ENCODE data around the gene SLC25A26. TPM values are rescaled to one million over a fixed set of nuclear protein-coding genes. Genes with fewer than 3 reads are reported as not detected.

Gene SLC25A26
- total and polyA plus RNA-seq, 2 donors = 16.2 to 20.9 TPM

DNA sequence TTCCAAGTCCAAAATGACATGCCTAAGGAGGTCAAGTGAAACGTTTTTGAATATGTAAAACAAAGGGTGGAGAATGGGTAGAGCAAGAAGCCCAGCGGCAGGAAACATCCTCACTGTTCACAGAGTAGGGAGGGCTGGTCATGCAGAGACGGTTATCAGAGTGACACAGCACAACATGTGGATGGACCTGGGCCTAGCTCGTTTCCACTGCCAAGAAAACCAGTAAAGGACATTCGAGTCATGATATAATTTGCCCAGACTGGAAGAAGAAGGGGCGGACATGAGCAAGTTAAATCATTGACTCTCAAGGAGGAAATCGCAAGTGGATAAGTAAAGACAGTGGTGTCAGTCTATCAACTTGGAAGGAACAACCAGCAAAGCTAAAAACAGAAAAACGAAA lies 190.7 kb downstream of the SLC25A26 start:
- H3K4me3 ChIP-seq (ENCODE audit: low read length in 2 of 2) = no peak overlapping the region
- H3K4me1 ChIP-seq (ENCODE audit: control insufficient read depth in 2 of 2, insufficient read depth in 2 of 2, low read length in 2 of 2) = peaks cover 0 to 21% of the 10 kb centered on the region in 2 donors
- no peak for DNase-seq (ENCODE audit: low read depth in 6 of 9, low spot score in 9 of 9)
- H3K36me3 ChIP-seq (ENCODE audit: control insufficient read depth in 2 of 2, insufficient read depth in 2 of 2, low read length in 1 of 2) = peaks cover 0 to 9% of the 10 kb centered on the region in 2 donors
- 87% methylated on average over 8 of the region's 8 CpGs for WGBS
- no peak overlapping the region for H3K27ac ChIP-seq (ENCODE audit: low read depth in 1 of 2, low read length in 1 of 2)
- no peaks in the 10 kb centered on the region for H3K9me3 ChIP-seq (ENCODE audit: control insufficient read depth in 2 of 2, insufficient read depth in 1 of 2, low read length in 1 of 2)
- H3K27me3 ChIP-seq (ENCODE audit: control insufficient read depth in 2 of 2, insufficient read depth in 1 of 2, low read length in 1 of 2) = no peaks in the 10 kb centered on the region

DNA sequence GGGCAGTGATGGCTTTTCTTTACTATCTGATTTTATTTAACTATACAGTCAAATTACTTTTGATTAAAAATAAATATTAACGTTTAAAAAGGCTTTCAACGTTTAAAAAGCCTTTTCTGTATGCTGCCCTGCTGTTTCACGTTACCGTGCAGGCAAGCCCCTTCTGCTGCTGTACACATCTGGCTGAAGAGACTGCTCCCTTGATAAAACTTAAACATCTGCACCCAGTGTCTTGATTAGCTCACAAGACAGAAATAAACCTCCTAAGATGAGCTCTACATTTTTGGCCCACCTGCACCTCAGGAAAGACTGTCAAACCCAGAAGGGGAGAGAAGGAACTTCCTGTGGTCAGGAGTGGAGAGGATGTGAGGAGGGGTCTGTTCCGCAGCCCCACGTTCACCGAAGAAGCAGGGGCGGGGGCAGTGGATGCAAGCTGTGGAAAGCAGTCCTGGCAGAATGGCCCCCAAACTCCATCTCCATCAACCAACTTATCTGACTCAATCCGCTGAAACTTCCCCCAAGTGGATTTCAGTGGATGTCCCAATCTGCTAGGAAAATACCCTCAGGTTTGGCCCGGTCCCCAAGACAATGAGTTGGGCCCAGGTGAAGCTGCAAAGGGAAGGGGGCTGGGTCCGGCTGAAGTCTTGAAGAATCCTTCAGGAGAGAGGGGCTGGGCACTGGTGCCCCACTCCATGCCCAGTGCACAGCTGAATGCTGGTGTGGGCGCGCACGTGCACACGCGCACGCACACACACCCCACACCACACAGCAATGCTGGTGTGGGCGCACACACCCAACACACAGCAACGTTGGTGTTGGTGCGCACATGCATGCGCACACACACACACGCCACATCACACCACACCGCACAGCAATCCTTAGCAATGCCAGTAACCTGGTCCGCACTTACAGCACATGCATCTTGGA lies 191.4 kb downstream of the SLC25A26 start:
- Histone ChIP-seq H3K4me3 (ENCODE audit: low read length in 2 of 2) (no peak overlapping the region), H3K27ac (ENCODE audit: low read depth in 1 of 2, low read length in 1 of 2) (no peak overlapping the region), H3K9me3 (ENCODE audit: control insufficient read depth in 2 of 2, insufficient read depth in 1 of 2, low read length in 1 of 2) (no peaks in the 10 kb centered on the region), H3K4me1 (ENCODE audit: control insufficient read depth in 2 of 2, insufficient read depth in 2 of 2, low read length in 2 of 2) (peaks cover 0 to 21% of the 10 kb centered on the region in 2 donors), H3K36me3 (ENCODE audit: control insufficient read depth in 2 of 2, insufficient read depth in 2 of 2, low read length in 1 of 2) (peaks cover 0 to 8% of the 10 kb centered on the region in 2 donors), H3K27me3 (ENCODE audit: control insufficient read depth in 2 of 2, insufficient read depth in 1 of 2, low read length in 1 of 2) (no peaks in the 10 kb centered on the region)
- WGBS = 84% methylated on average over 24 of the region's 24 CpGs
- no peak for DNase-seq (ENCODE audit: low read depth in 6 of 9, low spot score in 9 of 9)

DNA sequence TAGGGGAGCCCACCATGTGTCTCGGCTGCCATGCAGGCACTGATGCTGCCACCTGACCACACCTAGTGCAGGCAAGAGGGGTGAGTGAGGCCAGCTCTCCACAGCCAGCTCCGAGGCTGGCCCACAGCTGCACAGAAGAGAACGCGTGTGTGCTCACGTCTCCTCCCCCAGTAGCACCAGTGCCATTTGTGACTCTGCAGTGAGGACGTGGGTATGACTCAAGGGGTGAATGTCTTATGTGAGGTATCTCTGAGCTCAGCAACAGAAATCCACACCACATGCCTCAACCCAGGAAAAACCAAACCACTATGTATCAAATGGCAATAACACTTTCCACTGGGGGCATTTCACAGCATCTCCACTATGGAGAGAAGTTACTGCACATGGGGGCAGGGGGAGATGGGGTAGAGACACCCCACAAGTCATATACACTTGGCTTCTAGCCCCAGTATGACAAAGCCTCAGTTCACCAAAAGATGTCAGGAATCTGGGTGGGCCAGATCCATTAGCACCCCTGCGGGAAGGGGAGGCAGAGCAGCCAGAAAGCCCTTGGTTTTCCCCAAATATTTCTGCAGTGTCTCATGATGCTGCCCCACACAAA lies 192.4 kb downstream of the SLC25A26 start:
- H3K27ac ChIP-seq (ENCODE audit: low read depth in 1 of 2, low read length in 1 of 2) = no peak overlapping the region
- peaks cover 0 to 8% of the 10 kb centered on the region in 2 donors for H3K36me3 ChIP-seq (ENCODE audit: control insufficient read depth in 2 of 2, insufficient read depth in 2 of 2, low read length in 1 of 2)
- H3K27me3 ChIP-seq (ENCODE audit: control insufficient read depth in 2 of 2, insufficient read depth in 1 of 2, low read length in 1 of 2) = no peaks in the 10 kb centered on the region
- H3K9me3 ChIP-seq (ENCODE audit: control insufficient read depth in 2 of 2, insufficient read depth in 1 of 2, low read length in 1 of 2) = no peaks in the 10 kb centered on the region
- H3K4me3 ChIP-seq (ENCODE audit: low read length in 2 of 2) = no peak overlapping the region
- DNase-seq (ENCODE audit: low read depth in 6 of 9, low spot score in 9 of 9) = no peak
- WGBS = 95% methylated on average over 7 of the region's 7 CpGs
- H3K4me1 ChIP-seq (ENCODE audit: control insufficient read depth in 2 of 2, insufficient read depth in 2 of 2, low read length in 2 of 2) = peaks cover 0 to 15% of the 10 kb centered on the region in 2 donors

DNA sequence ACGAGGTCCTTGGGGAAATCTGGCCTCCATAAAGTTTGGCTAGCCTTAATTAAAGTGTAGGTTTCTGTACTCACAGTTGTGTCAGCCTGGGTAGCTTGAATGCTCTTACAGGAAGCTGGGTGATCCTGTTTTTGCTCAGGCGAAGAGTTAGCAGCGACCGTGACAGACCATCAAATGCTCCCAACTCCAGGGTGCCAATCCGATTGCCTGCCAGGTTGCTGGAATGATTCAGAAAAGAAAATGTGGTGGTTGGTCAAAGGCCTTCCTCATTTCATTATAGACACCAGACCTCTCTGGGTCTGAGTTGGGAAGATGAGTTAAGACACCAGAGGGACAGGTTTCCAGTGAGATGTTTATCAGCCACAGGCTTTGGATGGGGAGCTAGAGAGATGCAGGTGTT lies 194.0 kb downstream of the SLC25A26 start:
- no peak overlapping the region for H3K27ac ChIP-seq (ENCODE audit: low read depth in 1 of 2, low read length in 1 of 2)
- H3K36me3 ChIP-seq (ENCODE audit: control insufficient read depth in 2 of 2, insufficient read depth in 2 of 2, low read length in 1 of 2) = peaks cover 0 to 8% of the 10 kb centered on the region in 2 donors
- peaks cover 0 to 13% of the 10 kb centered on the region in 2 donors for H3K4me1 ChIP-seq (ENCODE audit: control insufficient read depth in 2 of 2, insufficient read depth in 2 of 2, low read length in 2 of 2)
- WGBS = 99% methylated on average over 5 of the region's 5 CpGs
- no peaks in the 10 kb centered on the region for H3K27me3 ChIP-seq (ENCODE audit: control insufficient read depth in 2 of 2, insufficient read depth in 1 of 2, low read length in 1 of 2)
- H3K9me3 ChIP-seq (ENCODE audit: control insufficient read depth in 2 of 2, insufficient read depth in 1 of 2, low read length in 1 of 2) = no peaks in the 10 kb centered on the region
- H3K4me3 ChIP-seq (ENCODE audit: low read length in 2 of 2) = no peak overlapping the region
- DNase-seq (ENCODE audit: low read depth in 6 of 9, low spot score in 9 of 9) = no peak

DNA sequence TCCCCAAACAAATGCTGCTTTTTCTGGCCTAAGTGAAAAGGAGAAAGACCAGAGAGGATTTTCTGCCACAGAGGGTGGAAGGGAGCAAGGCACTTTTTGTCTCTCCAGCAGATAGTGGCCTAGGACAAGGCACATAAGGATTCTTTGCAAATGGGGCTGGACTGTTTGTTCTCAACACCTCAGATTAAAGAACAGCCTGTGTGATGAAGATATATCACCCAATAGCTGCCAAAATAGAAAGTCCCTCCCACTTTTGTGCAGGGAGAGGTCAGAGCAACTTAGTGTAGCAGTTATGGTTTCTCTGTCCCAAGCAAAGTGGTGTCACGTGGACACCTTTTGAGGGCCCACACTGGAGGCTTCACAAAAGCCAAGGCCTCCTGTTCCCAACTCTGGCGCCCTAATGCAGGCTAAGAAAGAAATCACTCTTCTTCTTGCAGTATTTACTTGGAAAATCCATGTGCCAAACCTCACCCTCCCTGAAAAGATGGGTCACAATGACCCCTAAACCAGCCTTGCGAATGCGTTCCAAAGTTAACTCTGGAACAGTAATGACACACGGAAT lies 195.1 kb downstream of the SLC25A26 start:
- H3K9me3 ChIP-seq (ENCODE audit: control insufficient read depth in 2 of 2, insufficient read depth in 1 of 2, low read length in 1 of 2) = peaks cover 0 to 4% of the 10 kb centered on the region in 2 donors
- H3K27ac ChIP-seq (ENCODE audit: low read depth in 1 of 2, low read length in 1 of 2) = no peak overlapping the region
- peaks cover 0 to 10% of the 10 kb centered on the region in 2 donors for H3K4me1 ChIP-seq (ENCODE audit: control insufficient read depth in 2 of 2, insufficient read depth in 2 of 2, low read length in 2 of 2)
- H3K4me3 ChIP-seq (ENCODE audit: low read length in 2 of 2) = no peak overlapping the region
- no peaks in the 10 kb centered on the region for H3K27me3 ChIP-seq (ENCODE audit: control insufficient read depth in 2 of 2, insufficient read depth in 1 of 2, low read length in 1 of 2)
- 77% methylated on average over 5 of the region's 5 CpGs for WGBS
- peaks cover 0 to 8% of the 10 kb centered on the region in 2 donors for H3K36me3 ChIP-seq (ENCODE audit: control insufficient read depth in 2 of 2, insufficient read depth in 2 of 2, low read length in 1 of 2)
- DNase-seq (ENCODE audit: low read depth in 6 of 9, low spot score in 9 of 9) = no peak

DNA sequence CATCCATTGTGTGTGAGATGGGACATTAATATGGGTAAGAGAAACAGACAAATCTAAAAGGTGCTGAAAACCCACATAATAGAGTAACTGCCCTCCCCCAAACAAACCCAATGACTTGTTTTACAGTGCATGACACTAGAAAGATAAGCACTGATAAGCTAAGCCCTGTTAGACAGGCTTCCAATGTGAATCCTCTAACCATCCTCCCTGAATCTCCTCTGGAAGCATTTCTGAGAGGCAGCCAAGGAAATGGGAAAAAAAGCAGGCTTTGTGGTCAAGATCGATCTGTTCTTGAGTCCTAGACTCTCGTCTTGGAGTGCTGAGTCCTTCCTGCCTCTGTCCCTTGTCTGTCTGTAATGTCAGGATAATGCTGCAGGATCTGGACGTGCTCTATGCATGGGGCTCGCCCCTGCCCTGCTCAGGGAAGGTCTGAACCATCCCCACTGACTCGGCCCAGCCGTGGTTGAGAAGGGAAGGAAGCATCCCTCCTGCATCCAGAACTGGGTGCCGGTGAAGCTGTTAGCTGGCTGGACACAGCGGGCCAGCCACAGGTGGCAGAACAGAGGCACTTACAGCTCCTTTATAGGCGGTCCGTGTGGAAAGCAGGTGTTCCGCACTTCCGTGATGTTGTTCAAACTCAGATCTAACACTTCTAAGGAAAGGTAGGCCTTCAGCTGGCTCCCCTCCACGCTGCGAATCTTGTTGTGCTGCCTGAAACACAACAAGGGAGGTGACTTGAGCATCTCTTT lies 195.9 kb downstream of the SLC25A26 start:
- H3K36me3 ChIP-seq (ENCODE audit: control insufficient read depth in 2 of 2, insufficient read depth in 2 of 2, low read length in 1 of 2) = peaks cover 0 to 8% of the 10 kb centered on the region in 2 donors
- no peak overlapping the region for H3K4me3 ChIP-seq (ENCODE audit: low read length in 2 of 2)
- no peak overlapping the region for H3K27ac ChIP-seq (ENCODE audit: low read depth in 1 of 2, low read length in 1 of 2)
- WGBS = 91% methylated on average over 14 of the region's 14 CpGs
- peaks cover 0 to 4% of the 10 kb centered on the region in 2 donors for H3K4me1 ChIP-seq (ENCODE audit: control insufficient read depth in 2 of 2, insufficient read depth in 2 of 2, low read length in 2 of 2)
- no peaks in the 10 kb centered on the region for H3K27me3 ChIP-seq (ENCODE audit: control insufficient read depth in 2 of 2, insufficient read depth in 1 of 2, low read length in 1 of 2)
- DNase-seq (ENCODE audit: low read depth in 6 of 9, low spot score in 9 of 9) = no peak
- H3K9me3 ChIP-seq (ENCODE audit: control insufficient read depth in 2 of 2, insufficient read depth in 1 of 2, low read length in 1 of 2) = peaks cover 0 to 11% of the 10 kb centered on the region in 2 donors

DNA sequence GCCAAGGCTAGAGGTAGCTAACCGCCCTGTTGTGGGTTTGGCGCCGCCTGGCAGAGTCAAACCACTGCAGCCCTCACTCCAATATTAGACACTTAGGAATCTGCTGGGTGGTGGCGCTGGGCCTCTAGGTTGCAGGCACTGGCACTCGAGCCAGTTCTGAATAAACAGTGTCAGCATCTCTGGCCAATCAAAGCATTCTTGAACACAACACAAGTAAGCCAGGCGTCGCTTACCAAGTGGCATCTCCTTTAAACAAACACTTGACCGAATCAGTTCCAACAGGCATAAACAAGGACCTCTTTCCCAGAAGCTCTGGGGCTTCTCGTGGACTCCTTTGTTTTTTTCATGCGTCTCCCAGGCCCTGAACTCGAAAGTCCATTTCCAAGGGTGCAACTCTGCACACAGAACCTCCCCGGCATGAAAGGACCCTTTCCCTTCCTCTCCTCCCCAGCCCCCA lies 197.7 kb downstream of the SLC25A26 start:
- H3K27ac ChIP-seq (ENCODE audit: low read depth in 1 of 2, low read length in 1 of 2) = no peak overlapping the region
- no peaks in the 10 kb centered on the region for H3K4me1 ChIP-seq (ENCODE audit: control insufficient read depth in 2 of 2, insufficient read depth in 2 of 2, low read length in 2 of 2)
- no peak overlapping the region for H3K4me3 ChIP-seq (ENCODE audit: low read length in 2 of 2)
- peaks cover 0 to 8% of the 10 kb centered on the region in 2 donors for H3K36me3 ChIP-seq (ENCODE audit: control insufficient read depth in 2 of 2, insufficient read depth in 2 of 2, low read length in 1 of 2)
- DNase-seq (ENCODE audit: low read depth in 6 of 9, low spot score in 9 of 9) = no peak
- 92% methylated on average over 12 of the region's 12 CpGs for WGBS
- H3K9me3 ChIP-seq (ENCODE audit: control insufficient read depth in 2 of 2, insufficient read depth in 1 of 2, low read length in 1 of 2) = peaks cover 1 to 14% of the 10 kb centered on the region in 2 donors
- H3K27me3 ChIP-seq (ENCODE audit: control insufficient read depth in 2 of 2, insufficient read depth in 1 of 2, low read length in 1 of 2) = no peaks in the 10 kb centered on the region

DNA sequence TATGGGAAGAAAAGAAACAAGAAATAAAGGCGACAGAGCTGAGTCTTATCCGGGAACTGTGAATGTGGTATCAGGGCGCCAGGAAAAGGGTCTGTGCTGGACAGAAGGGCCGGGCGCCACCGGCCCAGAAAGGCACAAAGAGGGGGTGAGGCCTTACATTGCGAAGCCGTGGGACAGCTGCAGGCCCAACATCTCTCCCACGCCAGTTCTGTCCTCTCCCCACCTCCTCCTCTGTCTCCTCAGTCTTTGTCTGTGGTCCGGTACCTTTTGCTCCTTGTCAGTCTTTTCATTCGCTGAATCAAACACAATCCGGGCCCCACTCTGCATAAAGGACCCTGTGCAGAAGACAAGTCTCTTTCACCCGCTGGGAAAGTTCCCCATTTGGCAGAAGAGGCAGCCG lies 198.2 kb downstream of the SLC25A26 start:
- H3K9me3 ChIP-seq (ENCODE audit: control insufficient read depth in 2 of 2, insufficient read depth in 1 of 2, low read length in 1 of 2) = peaks cover 1 to 14% of the 10 kb centered on the region in 2 donors
- no peaks in the 10 kb centered on the region for H3K27me3 ChIP-seq (ENCODE audit: control insufficient read depth in 2 of 2, insufficient read depth in 1 of 2, low read length in 1 of 2)
- H3K4me3 ChIP-seq (ENCODE audit: low read length in 2 of 2) = no peak overlapping the region
- H3K27ac ChIP-seq (ENCODE audit: low read depth in 1 of 2, low read length in 1 of 2) = no peak overlapping the region
- H3K36me3 ChIP-seq (ENCODE audit: control insufficient read depth in 2 of 2, insufficient read depth in 2 of 2, low read length in 1 of 2) = peaks cover 0 to 8% of the 10 kb centered on the region in 2 donors
- WGBS = 99% methylated on average over 14 of the region's 14 CpGs
- DNase-seq (ENCODE audit: low read depth in 6 of 9, low spot score in 9 of 9) = no peak
- H3K4me1 ChIP-seq (ENCODE audit: control insufficient read depth in 2 of 2, insufficient read depth in 2 of 2, low read length in 2 of 2) = no peaks in the 10 kb centered on the region
